Left lung (tissue), 10 donors: ENCODE data around the gene HTRA2. TPM values are rescaled to one million over a fixed set of nuclear protein-coding genes. Genes with fewer than 3 reads are reported as not detected.
A peak's percentile ranks its signal among the peaks of the same experiment; 100 is the strongest.

Source experiments
- ATAC-seq: fragments of 200-7000 bp; cut with Tn5 transposase; one replicate; pipeline ENCODE4 v1.9.1; 2020; ENCODE audit warnings: moderate library complexity
- DNase-seq, 4 donors: peaks; one replicate each; pipeline ENCODE4 v3.0.0-alpha.2; 2013 to 2020
- H3K27ac ChIP-seq, 2 donors: fragments of 200-600 bp; sonication (generic) in 1 of 2; one replicate each; pipeline versions ENCODE4 v1.5.0 to v1.8.0; 2020 to 2021
- H3K27me3 ChIP-seq, 2 donors: fragments of 200-600 bp; sonication (generic) in 1 of 2; one replicate each; pipeline versions ENCODE4 v1.5.0 to v1.8.0; 2020 to 2021
- H3K36me3 ChIP-seq, 2 donors: fragments of 200-600 bp; sonication (generic) in 1 of 2; one replicate each; pipeline versions ENCODE4 v1.5.0 to v1.8.0; 2020 to 2021
- H3K4me1 ChIP-seq, 2 donors: fragments of 200-600 bp; one replicate each; pipeline ENCODE4 v1.8.0; 2021
- H3K4me3 ChIP-seq, 2 donors: fragments of 200-600 bp; sonication (generic) in 1 of 2; one replicate each; pipeline versions ENCODE4 v1.5.0 to v1.8.0; 2020 to 2021; ENCODE audit warnings: mild to moderate bottlenecking in 1 of 2
- H3K9me3 ChIP-seq, 2 donors: fragments of 200-600 bp; sonication (generic) in 1 of 2; one replicate each; pipeline versions ENCODE4 v1.5.0 to v1.8.0; 2020 to 2021
- CTCF ChIP-seq, 2 donors: fragments of 200-600 bp; sonication (generic) in 1 of 2; IDR thresholded peaks; one replicate each; pipeline versions ENCODE4 v1.5.0 to v1.8.0; 2021; ENCODE audit warnings: antibody characterized with exemption in 2 of 2
- intact Hi-C, 2 donors: fragments of 100-400 bp; cut with DNase I; formaldehyde crosslinking; loops; one replicate each; pipeline versions ENCODE4 v1.11.2 to v1.14.2; 2022
- polyA plus RNA-seq, 6 donors: library from polyadenylated mRNA; unstranded; fragments of 120-200 nt; gene quantifications; one replicate each; pipeline ENCODE4 v1.2.1, GENCODE V29; 2013; ENCODE audit not compliant: insufficient read length in 6 of 6
- total RNA-seq, 2 donors: library from RNA; stranded (reverse); fragmentation: NEBNext Ultra II Directional; extraction: Animal tissue kit (Norgen Biotek cat#: 25700); gene quantifications; one replicate each; pipeline ENCODE4 v1.2.1, GENCODE V29; 2021
- donor health status: DM: no; HTN: yes; CAD: no.
- donor health status: DM: no; HTN: no; CAD: no.

The HTRA2 gene
- total and polyA plus RNA-seq, 8 donors: 29.4 to 36.6 (median 33.9) TPM

DNA sequence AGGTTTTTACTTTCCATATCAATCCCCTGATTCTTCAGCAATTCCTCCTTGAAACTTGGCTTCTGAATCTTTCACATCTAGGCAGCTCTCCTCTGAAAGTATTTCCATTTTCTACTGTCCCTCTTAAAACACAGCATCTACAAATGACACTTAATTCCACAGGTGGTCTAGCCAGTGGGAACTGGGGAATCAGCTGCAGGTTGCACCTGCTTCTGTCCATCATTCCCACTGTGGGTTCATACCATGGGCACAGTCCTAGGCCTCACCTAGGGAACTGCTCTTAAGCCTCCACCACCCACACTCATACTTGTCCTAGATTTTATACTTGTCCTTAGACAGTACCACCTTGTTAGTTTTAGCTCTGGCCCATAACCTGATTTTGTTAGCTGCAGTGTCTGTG lies 21.8 kb downstream of the HTRA2 start:
- Histone ChIP-seq H3K4me1 (peaks cover 13 to 50% of the 10 kb centered on the region in 2 donors), H3K9me3 (no peaks in the 10 kb centered on the region), H3K27me3 (no peaks in the 10 kb centered on the region), H3K27ac (no peak overlapping the region), H3K36me3 (peaks cover 0 to 5% of the 10 kb centered on the region in 2 donors), H3K4me3 (no peak overlapping the region)
- ATAC-seq (no peak), DNase-seq (no peak)
- intact Hi-C loops: no loop called here
- no peak for TF ChIP-seq CTCF (IDR thresholded peaks at IDR 0.05)

GRCh38 chr2:74551942-74552913 lies 22.5 kb downstream of the HTRA2 start:
- peaks cover 0 to 11% of the 10 kb centered on the region in 2 donors for H3K36me3 ChIP-seq
- intact Hi-C loops: no loop called here
- H3K4me3 ChIP-seq: no peak overlapping the region
- peaks cover 13 to 57% of the 10 kb centered on the region in 2 donors for H3K4me1 ChIP-seq
- H3K27me3 ChIP-seq: no peaks in the 10 kb centered on the region
- no peaks in the 10 kb centered on the region for H3K9me3 ChIP-seq
- DNase-seq (no peak), ATAC-seq (no peak)
- TF ChIP-seq CTCF (IDR thresholded peaks at IDR 0.05): no peak
- no peak overlapping the region for H3K27ac ChIP-seq

- H3K9me3 ChIP-seq: no peaks in the 10 kb centered on the region
- H3K4me1 ChIP-seq: peaks cover 13 to 58% of the 10 kb centered on the region in 2 donors
- DNase-seq (peak in 2 of 4 donors; percentile 37 to 58), ATAC-seq (peak; percentile 0)
- no peak for TF ChIP-seq CTCF (IDR thresholded peaks at IDR 0.05)
- H3K27ac ChIP-seq: peak overlapping the region in 1 of 2 donors; percentile 84
- H3K27me3 ChIP-seq: no peaks in the 10 kb centered on the region
- peaks cover 0 to 11% of the 10 kb centered on the region in 2 donors for H3K36me3 ChIP-seq
- intact Hi-C loops: no loop called here
- H3K4me3 ChIP-seq: peak overlapping the region; percentile 72 to 95
These were observed 23.4 kb downstream of the HTRA2 start for GRCh38 chr2:74552914-74553811.

- Histone ChIP-seq H3K27me3 (no peaks in the 10 kb centered on the region), H3K9me3 (no peaks in the 10 kb centered on the region), H3K27ac (peak within 1 kb of the TSS; percentile 84 to 93), H3K4me1 (peaks cover 13 to 59% of the 10 kb centered on the region in 2 donors), H3K4me3 (peak within 1 kb of the TSS; percentile 72 to 95), H3K36me3 (peaks cover 0 to 11% of the 10 kb centered on the region in 2 donors)
- DNase-seq (peak; percentile 88 to 97 (median 93)), ATAC-seq (peak; percentile 91)
- intact Hi-C loops: no loop called here
- no peak for TF ChIP-seq CTCF (IDR thresholded peaks at IDR 0.05)
These were observed 24.4 kb downstream of the HTRA2 start, which contains the start of the genes DOK1 and LOXL3 for GRCh38 chr2:74553892-74554819. Gene DOK1 (plus strand): TSS chr2:74554720. CDS start chr2:74554755, 35 bp downstream. Gene LOXL3 (minus strand): TSS chr2:74553942. CDS start chr2:74552634, 1,308 bp downstream.
